ENCODE measurements around the gene MBLAC1.
A peak's percentile ranks its signal among the peaks of the same experiment; 100 is the strongest.

The MBLAC1 gene

GRCh38 chr7:100095704-100096103 lies 31.1 kb upstream of the MBLAC1 start:
- no peak for DNase-seq (ENCODE audit: low spot score)

- no peak for DNase-seq (ENCODE audit: low spot score)
These were observed 27.9 kb upstream of the MBLAC1 start for GRCh38 chr7:100098913-100099312.

- no peak for DNase-seq (ENCODE audit: low spot score)
These were observed 27.3 kb upstream of the MBLAC1 start for GRCh38 chr7:100099452-100099851.

- DNase-seq (ENCODE audit: low spot score), result peak; percentile 97
These were observed 26.2 kb upstream of the MBLAC1 start for GRCh38 chr7:100100420-100101015.

GRCh38 chr7:100101016-100101862 lies 25.5 kb upstream of the MBLAC1 start, which contains the start of the genes AP4M1 and MCM7:
AP4M1 (plus strand) TSS chr7:100101643; CDS start chr7:100101715, 72 bp downstream.
MCM7 (minus strand) TSS chr7:100101397; CDS start chr7:100101294, 103 bp downstream.
- DNase-seq (ENCODE audit: low spot score), result peak; percentile 98

GRCh38 chr7:100102950-100103840 lies 23.6 kb upstream of the MBLAC1 start:
- DNase-seq (ENCODE audit: low spot score), result no peak

- no peak for DNase-seq (ENCODE audit: low spot score)
These were observed 21.2 kb upstream of the MBLAC1 start for GRCh38 chr7:100105534-100105933.

GRCh38 chr7:100106633-100107032 lies 20.1 kb upstream of the MBLAC1 start:
- no peak for DNase-seq (ENCODE audit: low spot score)

- no peak for DNase-seq (ENCODE audit: low spot score)
These were observed 19.5 kb upstream of the MBLAC1 start for GRCh38 chr7:100107125-100107737.

GRCh38 chr7:100107890-100108289 lies 18.9 kb upstream of the MBLAC1 start:
- no peak for DNase-seq (ENCODE audit: low spot score)

- DNase-seq (ENCODE audit: low spot score), result no peak
These were observed 17.1 kb upstream of the MBLAC1 start for GRCh38 chr7:100109521-100110163.

- DNase-seq (ENCODE audit: low spot score), result no peak
These were observed 15.6 kb upstream of the MBLAC1 start for GRCh38 chr7:100111156-100111555.

GRCh38 chr7:100111914-100112313 lies 14.9 kb upstream of the MBLAC1 start:
- no peak for DNase-seq (ENCODE audit: low spot score)

- DNase-seq (ENCODE audit: low spot score), result no peak
These were observed 11.7 kb upstream of the MBLAC1 start for GRCh38 chr7:100115026-100115425.

- no peak for DNase-seq (ENCODE audit: low spot score)
These were observed 8.2 kb upstream of the MBLAC1 start for GRCh38 chr7:100118388-100119071.

GRCh38 chr7:100119072-100119969 lies 7.4 kb upstream of the MBLAC1 start, which contains the start of the genes CNPY4 and TAF6:
CNPY4 (plus strand) TSS chr7:100119634; CDS start chr7:100119745, 111 bp downstream.
TAF6 (minus strand) TSS chr7:100119358; CDS start chr7:100114209, 5,149 bp downstream.
- peak; percentile 99 for DNase-seq (ENCODE audit: low spot score)

- DNase-seq (ENCODE audit: low spot score), result peak; percentile 71
These were observed 6.6 kb upstream of the MBLAC1 start for GRCh38 chr7:100119970-100120732.

- no peak for DNase-seq (ENCODE audit: low spot score)
These were observed 6.1 kb upstream of the MBLAC1 start for GRCh38 chr7:100120733-100121036.

- no peak for DNase-seq (ENCODE audit: low spot score)
These were observed 4.7 kb upstream of the MBLAC1 start for GRCh38 chr7:100122067-100122466.
